Measurements from ENCODE around the gene DPH6. TPM values are rescaled to one million over a fixed set of nuclear protein-coding genes. Genes with fewer than 3 reads are reported as not detected.

Gene DPH6
- total RNA-seq, 1 experiment from 2014 or later = 5.3 TPM

- Mint-ChIP-seq H3K27ac (ENCODE audit: unreplicated experiment) (no peak overlapping the region), H3K27me3 (ENCODE audit: unreplicated experiment) (no peaks in the 10 kb centered on the region), H3K4me1 (ENCODE audit: low read depth, unreplicated experiment) (no peaks in the 10 kb centered on the region), H3K4me3 (ENCODE audit: low read depth, unreplicated experiment) (no peak overlapping the region), H3K36me3 (ENCODE audit: insufficient read depth, unreplicated experiment) (no peaks in the 10 kb centered on the region), H3K9me3 (ENCODE audit: low read depth, unreplicated experiment) (no peaks in the 10 kb centered on the region)
- no peak for DNase-seq
- no peak for TF ChIP-seq CTCF (IDR thresholded peaks at IDR 0.05; ENCODE audit: unreplicated experiment)
- CTCF ChIA-PET = no interaction called here
- intact Hi-C loops (cut with micrococcal nuclease; ENCODE audit: unreplicated experiment) = loop anchor here (2.0 kb wide), 1 partner anchor 1604 kb away; no protein-coding TSS in a partner anchor
- BruUV-seq (replicated peaks) = no TSS peak
Observed at GRCh38 chr15:35519052-35519451, 26.9 kb downstream of the DPH6 start.

GRCh38 chr15:35514759-35515158, 31.2 kb downstream of the DPH6 start:
- no TSS peak for BruUV-seq (replicated peaks)
- DNase-seq = no peak
- Mint-ChIP-seq H3K27ac (ENCODE audit: unreplicated experiment) (no peak overlapping the region), H3K9me3 (ENCODE audit: low read depth, unreplicated experiment) (no peaks in the 10 kb centered on the region), H3K36me3 (ENCODE audit: insufficient read depth, unreplicated experiment) (no peaks in the 10 kb centered on the region), H3K27me3 (ENCODE audit: unreplicated experiment) (no peaks in the 10 kb centered on the region), H3K4me1 (ENCODE audit: low read depth, unreplicated experiment) (no peaks in the 10 kb centered on the region), H3K4me3 (ENCODE audit: low read depth, unreplicated experiment) (no peak overlapping the region)
- CTCF ChIA-PET = interaction anchor here (0.7 kb wide), 1 partner anchor 41 kb away, joined by 4 read pairs; no protein-coding TSS in a partner anchor
- intact Hi-C loops (cut with micrococcal nuclease; ENCODE audit: unreplicated experiment) = no loop called here
- TF ChIP-seq CTCF (IDR thresholded peaks at IDR 0.05; ENCODE audit: unreplicated experiment) = no peak

- Mint-ChIP-seq H3K4me3 (ENCODE audit: low read depth, unreplicated experiment) (no peak overlapping the region), H3K27ac (ENCODE audit: unreplicated experiment) (no peak overlapping the region), H3K4me1 (ENCODE audit: low read depth, unreplicated experiment) (no peaks in the 10 kb centered on the region), H3K9me3 (ENCODE audit: low read depth, unreplicated experiment) (no peaks in the 10 kb centered on the region), H3K27me3 (ENCODE audit: unreplicated experiment) (no peaks in the 10 kb centered on the region), H3K36me3 (ENCODE audit: insufficient read depth, unreplicated experiment) (no peaks in the 10 kb centered on the region)
- CTCF ChIA-PET = no interaction called here
- intact Hi-C loops (cut with micrococcal nuclease; ENCODE audit: unreplicated experiment) = no loop called here
- BruUV-seq (replicated peaks) = no TSS peak
- TF ChIP-seq CTCF (IDR thresholded peaks at IDR 0.05; ENCODE audit: unreplicated experiment) = no peak
- no peak for DNase-seq
Observed at GRCh38 chr15:35507932-35508638, 37.9 kb downstream of the DPH6 start.

- CTCF ChIA-PET = no interaction called here
- Mint-ChIP-seq H3K27ac (ENCODE audit: unreplicated experiment) (no peak overlapping the region), H3K4me3 (ENCODE audit: low read depth, unreplicated experiment) (no peak overlapping the region), H3K4me1 (ENCODE audit: low read depth, unreplicated experiment) (no peaks in the 10 kb centered on the region), H3K27me3 (ENCODE audit: unreplicated experiment) (no peaks in the 10 kb centered on the region), H3K36me3 (ENCODE audit: insufficient read depth, unreplicated experiment) (no peaks in the 10 kb centered on the region), H3K9me3 (ENCODE audit: low read depth, unreplicated experiment) (no peaks in the 10 kb centered on the region)
- BruUV-seq (replicated peaks) = no TSS peak
- TF ChIP-seq CTCF (IDR thresholded peaks at IDR 0.05; ENCODE audit: unreplicated experiment) = no peak
- intact Hi-C loops (cut with micrococcal nuclease; ENCODE audit: unreplicated experiment) = no loop called here
- DNase-seq = no peak
Observed at GRCh38 chr15:35506272-35506870, 39.6 kb downstream of the DPH6 start.
